Measurements from ENCODE around the gene LIPJ.

Gene LIPJ

GRCh38 chr10:88598055-88598454, 11.5 kb downstream of the LIPJ start:
- DNase-seq (ENCODE audit: low read depth) = no peak

GRCh38 chr10:88608052-88608732, 21.6 kb downstream of the LIPJ start:
- no peak for DNase-seq (ENCODE audit: low read depth)

- no peak for DNase-seq (ENCODE audit: low read depth)
Observed at GRCh38 chr10:88608780-88609179, 22.2 kb downstream of the LIPJ start.

- no peak for DNase-seq (ENCODE audit: low read depth)
Observed at GRCh38 chr10:88616250-88616977, 29.9 kb downstream of the LIPJ start.

GRCh38 chr10:88617772-88618300, 31.3 kb downstream of the LIPJ start:
- DNase-seq (ENCODE audit: low read depth) = no peak

- no peak for DNase-seq (ENCODE audit: low read depth)
Observed at GRCh38 chr10:88618496-88618895, 31.9 kb downstream of the LIPJ start.

GRCh38 chr10:88620441-88620840, 33.9 kb downstream of the LIPJ start:
- DNase-seq (ENCODE audit: low read depth) = no peak

- no peak for DNase-seq (ENCODE audit: low read depth)
Observed at GRCh38 chr10:88623835-88624234, 37.3 kb downstream of the LIPJ start.

- DNase-seq (ENCODE audit: low read depth) = no peak
Observed at GRCh38 chr10:88624840-88625239, 38.3 kb downstream of the LIPJ start.

- DNase-seq (ENCODE audit: low read depth) = no peak
Observed at GRCh38 chr10:88640186-88640585, 53.6 kb downstream of the LIPJ start.

- DNase-seq (ENCODE audit: low read depth) = no peak
Observed at GRCh38 chr10:88642209-88642608, 55.6 kb downstream of the LIPJ start.

- no peak for DNase-seq (ENCODE audit: low read depth)
Observed at GRCh38 chr10:88642963-88643362, 56.4 kb downstream of the LIPJ start.

GRCh38 chr10:88647061-88647615, 60.6 kb downstream of the LIPJ start:
- no peak for DNase-seq (ENCODE audit: low read depth)

GRCh38 chr10:88651101-88651551, 64.6 kb downstream of the LIPJ start:
- DNase-seq (ENCODE audit: low read depth) = no peak

GRCh38 chr10:88652616-88653015, 66.1 kb downstream of the LIPJ start:
- DNase-seq (ENCODE audit: low read depth) = no peak
